WTC11 (cell line): Measurements from ENCODE around the gene NPIPB2. TPM values are rescaled to one million over a fixed set of nuclear protein-coding genes. Genes with fewer than 3 reads are reported as not detected.
A peak's percentile ranks its signal among the peaks of the same experiment; 100 is the strongest.

Experiments used
- CREB1 ChIP-seq: sonication (generic); formaldehyde crosslinking; IDR thresholded peaks from 2 replicates; pipeline ENCODE4 v1.8.0; 2023; ENCODE audit warnings: mild to moderate bottlenecking, missing genetic modification reagents
- CREM ChIP-seq: sonication (generic); formaldehyde crosslinking; IDR thresholded peaks from 2 replicates; pipeline ENCODE4 v1.8.1; 2022; ENCODE audit warnings: mild to moderate bottlenecking, missing genetic modification reagents, moderate library complexity
- CTCF ChIP-seq: fragments of 200-600 bp; IDR thresholded peaks from 2 replicates; pipeline ENCODE4 v1.8.0; 2022; ENCODE audit warnings: antibody characterized with exemption
- FOXP1 ChIP-seq: sonication (generic); formaldehyde crosslinking; IDR thresholded peaks from 2 replicates; pipeline ENCODE4 v1.8.0; 2022; ENCODE audit warnings: missing genetic modification reagents, mild to moderate bottlenecking, moderate library complexity, borderline replicate concordance
- HMGXB4 ChIP-seq: sonication (generic); formaldehyde crosslinking; IDR thresholded peaks from 2 replicates; pipeline ENCODE4 v1.8.1; 2023; ENCODE audit warnings: mild to moderate bottlenecking, moderate library complexity, missing genetic modification reagents
- KAT7 ChIP-seq: sonication (generic); formaldehyde crosslinking; IDR thresholded peaks from 2 replicates; pipeline ENCODE4 v1.8.1; 2023; ENCODE audit warnings: missing genetic modification reagents, mild to moderate bottlenecking, borderline replicate concordance
- NR2C2 ChIP-seq: sonication (generic); formaldehyde crosslinking; IDR thresholded peaks from 2 replicates; pipeline ENCODE4 v1.8.0; 2022; ENCODE audit warnings: mild to moderate bottlenecking, missing genetic modification reagents
- STAT6 ChIP-seq: sonication (generic); formaldehyde crosslinking; conservative IDR thresholded peaks from 2 replicates; pipeline ENCODE4 v1.8.1; 2023; ENCODE audit warnings: mild to moderate bottlenecking, low read depth, missing genetic modification reagents, moderate library complexity
- ZNF281 ChIP-seq: sonication (generic); formaldehyde crosslinking; IDR thresholded peaks from 2 replicates; pipeline ENCODE4 v1.8.0; 2023; ENCODE audit warnings: mild to moderate bottlenecking, missing genetic modification reagents
- ZNF416 ChIP-seq: fragments of 250-450 bp; sonication (Bioruptor Pico); IDR thresholded peaks from 2 replicates; pipeline ENCODE4 v1.9.0; 2021; ENCODE audit warnings: mild to moderate bottlenecking, inconsistent platforms
- ZNF532 ChIP-seq: fragments of 250-450 bp; sonication (Bioruptor Pico); IDR thresholded peaks from 2 replicates; pipeline ENCODE4 v1.9.0; 2021; ENCODE audit warnings: mild to moderate bottlenecking, borderline replicate concordance
- total RNA-seq: library from RNA; stranded (reverse); gene quantifications from 3 replicates; pipeline ENCODE4 v1.2.3, GENCODE V29; 2021
- TF ChIP-seq, protein P1 (sequence below): sonication (generic); formaldehyde crosslinking; IDR thresholded peaks from 2 replicates; pipeline ENCODE4 v1.8.1; 2023; ENCODE audit warnings: mild to moderate bottlenecking, missing genetic modification reagents
- TF ChIP-seq, protein P2 (sequence below): fragments of 250-450 bp; sonication (Bioruptor Pico); IDR thresholded peaks from 2 replicates; pipeline ENCODE4 v1.9.0; 2021; ENCODE audit warnings: mild to moderate bottlenecking
- TF ChIP-seq, protein P3 (sequence below): sonication (generic); formaldehyde crosslinking; IDR thresholded peaks from 2 replicates; pipeline ENCODE4 v1.8.1; 2023; ENCODE audit warnings: mild to moderate bottlenecking, missing genetic modification reagents, moderate library complexity
- TF ChIP-seq, protein P4 (sequence below): sonication (generic); formaldehyde crosslinking; IDR thresholded peaks from 2 replicates; pipeline ENCODE4 v1.8.0; 2023; ENCODE audit warnings: missing genetic modification reagents, mild to moderate bottlenecking, borderline replicate concordance

Gene NPIPB2
- total RNA-seq, 1 experiment from 2014 or later = 14.4 TPM

GRCh38 chr16:11915644-11916523, 26.0 kb downstream of the NPIPB2 start, which contains the start of gene GSPT1 (continued):
- no peak for TF ChIP-seq ZNF281 (CRISPR knock-in tag)
- TF ChIP-seq STAT6 = no peak
- TF ChIP-seq, protein P1, sequence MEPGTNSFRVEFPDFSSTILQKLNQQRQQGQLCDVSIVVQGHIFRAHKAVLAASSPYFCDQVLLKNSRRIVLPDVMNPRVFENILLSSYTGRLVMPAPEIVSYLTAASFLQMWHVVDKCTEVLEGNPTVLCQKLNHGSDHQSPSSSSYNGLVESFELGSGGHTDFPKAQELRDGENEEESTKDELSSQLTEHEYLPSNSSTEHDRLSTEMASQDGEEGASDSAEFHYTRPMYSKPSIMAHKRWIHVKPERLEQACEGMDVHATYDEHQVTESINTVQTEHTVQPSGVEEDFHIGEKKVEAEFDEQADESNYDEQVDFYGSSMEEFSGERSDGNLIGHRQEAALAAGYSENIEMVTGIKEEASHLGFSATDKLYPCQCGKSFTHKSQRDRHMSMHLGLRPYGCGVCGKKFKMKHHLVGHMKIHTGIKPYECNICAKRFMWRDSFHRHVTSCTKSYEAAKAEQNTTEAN (CRISPR knock-in tag) = no peak
- TF ChIP-seq CTCF = no peak
- peak; percentile 64; the same call in 1 of the 2 replicates for TF ChIP-seq CREM (CRISPR knock-in tag)
- TF ChIP-seq, protein P2, sequence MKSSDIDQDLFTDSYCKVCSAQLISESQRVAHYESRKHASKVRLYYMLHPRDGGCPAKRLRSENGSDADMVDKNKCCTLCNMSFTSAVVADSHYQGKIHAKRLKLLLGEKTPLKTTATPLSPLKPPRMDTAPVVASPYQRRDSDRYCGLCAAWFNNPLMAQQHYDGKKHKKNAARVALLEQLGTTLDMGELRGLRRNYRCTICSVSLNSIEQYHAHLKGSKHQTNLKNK (CRISPR knock-in tag) = no peak
- peak; percentile 40; the same call in 1 of the 2 replicates for TF ChIP-seq KAT7 (CRISPR knock-in tag)
- no peak for TF ChIP-seq FOXP1 (CRISPR knock-in tag)
- TF ChIP-seq CREB1 (CRISPR knock-in tag) = no peak
- TF ChIP-seq, protein P3, sequence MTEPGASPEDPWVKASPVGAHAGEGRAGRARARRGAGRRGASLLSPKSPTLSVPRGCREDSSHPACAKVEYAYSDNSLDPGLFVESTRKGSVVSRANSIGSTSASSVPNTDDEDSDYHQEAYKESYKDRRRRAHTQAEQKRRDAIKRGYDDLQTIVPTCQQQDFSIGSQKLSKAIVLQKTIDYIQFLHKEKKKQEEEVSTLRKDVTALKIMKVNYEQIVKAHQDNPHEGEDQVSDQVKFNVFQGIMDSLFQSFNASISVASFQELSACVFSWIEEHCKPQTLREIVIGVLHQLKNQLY = no peak
- TF ChIP-seq NR2C2 (CRISPR knock-in tag) = no peak
- TF ChIP-seq, protein P4, sequence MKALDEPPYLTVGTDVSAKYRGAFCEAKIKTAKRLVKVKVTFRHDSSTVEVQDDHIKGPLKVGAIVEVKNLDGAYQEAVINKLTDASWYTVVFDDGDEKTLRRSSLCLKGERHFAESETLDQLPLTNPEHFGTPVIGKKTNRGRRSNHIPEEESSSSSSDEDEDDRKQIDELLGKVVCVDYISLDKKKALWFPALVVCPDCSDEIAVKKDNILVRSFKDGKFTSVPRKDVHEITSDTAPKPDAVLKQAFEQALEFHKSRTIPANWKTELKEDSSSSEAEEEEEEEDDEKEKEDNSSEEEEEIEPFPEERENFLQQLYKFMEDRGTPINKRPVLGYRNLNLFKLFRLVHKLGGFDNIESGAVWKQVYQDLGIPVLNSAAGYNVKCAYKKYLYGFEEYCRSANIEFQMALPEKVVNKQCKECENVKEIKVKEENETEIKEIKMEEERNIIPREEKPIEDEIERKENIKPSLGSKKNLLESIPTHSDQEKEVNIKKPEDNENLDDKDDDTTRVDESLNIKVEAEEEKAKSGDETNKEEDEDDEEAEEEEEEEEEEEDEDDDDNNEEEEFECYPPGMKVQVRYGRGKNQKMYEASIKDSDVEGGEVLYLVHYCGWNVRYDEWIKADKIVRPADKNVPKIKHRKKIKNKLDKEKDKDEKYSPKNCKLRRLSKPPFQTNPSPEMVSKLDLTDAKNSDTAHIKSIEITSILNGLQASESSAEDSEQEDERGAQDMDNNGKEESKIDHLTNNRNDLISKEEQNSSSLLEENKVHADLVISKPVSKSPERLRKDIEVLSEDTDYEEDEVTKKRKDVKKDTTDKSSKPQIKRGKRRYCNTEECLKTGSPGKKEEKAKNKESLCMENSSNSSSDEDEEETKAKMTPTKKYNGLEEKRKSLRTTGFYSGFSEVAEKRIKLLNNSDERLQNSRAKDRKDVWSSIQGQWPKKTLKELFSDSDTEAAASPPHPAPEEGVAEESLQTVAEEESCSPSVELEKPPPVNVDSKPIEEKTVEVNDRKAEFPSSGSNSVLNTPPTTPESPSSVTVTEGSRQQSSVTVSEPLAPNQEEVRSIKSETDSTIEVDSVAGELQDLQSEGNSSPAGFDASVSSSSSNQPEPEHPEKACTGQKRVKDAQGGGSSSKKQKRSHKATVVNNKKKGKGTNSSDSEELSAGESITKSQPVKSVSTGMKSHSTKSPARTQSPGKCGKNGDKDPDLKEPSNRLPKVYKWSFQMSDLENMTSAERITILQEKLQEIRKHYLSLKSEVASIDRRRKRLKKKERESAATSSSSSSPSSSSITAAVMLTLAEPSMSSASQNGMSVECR (CRISPR knock-in tag) = peak; percentile 21; the same call in 1 of the 2 replicates
- TF ChIP-seq ZNF532 (CRISPR knock-in tag) = no peak
- TF ChIP-seq ZNF416 (CRISPR knock-in tag) = no peak
- peak; percentile 13; the same call in 1 of the 2 replicates for TF ChIP-seq HMGXB4 (CRISPR knock-in tag)
